Neural progenitor cell (in vitro differentiated cells): ENCODE results near the gene DEGS2. TPM values are rescaled to one million over a fixed set of nuclear protein-coding genes. Genes with fewer than 3 reads are reported as not detected.

ENCODE experiments used
- DNase-seq: peaks from one replicate; pipeline ENCODE4 v3.0.0-alpha.2; 2016; ENCODE audit warnings: low spot score
- H2AFZ ChIP-seq: fragments of 200-600 bp; sonication (generic); replicated peaks from 2 replicates; pipeline ENCODE4 v1.6.1; 2016; ENCODE audit warnings: antibody characterized with exemption
- H3F3A ChIP-seq: fragments of 200-600 bp; sonication (generic); 2 replicates; pipeline ENCODE4 v1.6.1; 2016; ENCODE audit warnings: antibody characterized with exemption, low read depth
- H3K27ac ChIP-seq: fragments of 200-600 bp; sonication (generic); 2 replicates; pipeline ENCODE4 v1.5.1; 2016; ENCODE audit warnings: mild to moderate bottlenecking
- H3K27me3 ChIP-seq: fragments of 200-600 bp; sonication (generic); 2 replicates; pipeline ENCODE4 v1.6.1; 2016; ENCODE audit warnings: mild to moderate bottlenecking, moderate library complexity
- H3K36me3 ChIP-seq: fragments of 200-600 bp; sonication (generic); 2 replicates; pipeline ENCODE4 v1.5.1; 2016
- H3K4me1 ChIP-seq: fragments of 200-600 bp; sonication (generic); 2 replicates; pipeline ENCODE4 v1.6.1; 2016; ENCODE audit warnings: mixed run types
- H3K4me2 ChIP-seq: fragments of 200-600 bp; sonication (generic); 2 replicates; pipeline ENCODE4 v1.6.1; 2016
- H3K4me3 ChIP-seq: fragments of 200-600 bp; sonication (generic); 2 replicates; pipeline ENCODE4 v1.5.1; 2016
- H3K79me2 ChIP-seq: fragments of 200-600 bp; sonication (generic); 2 replicates; pipeline ENCODE4 v1.6.1; 2016; ENCODE audit warnings: low read depth
- H3K9ac ChIP-seq: fragments of 200-600 bp; sonication (generic); 2 replicates; pipeline ENCODE4 v1.6.1; 2016
- H3K9me3 ChIP-seq: fragments of 200-600 bp; sonication (generic); 2 replicates; pipeline ENCODE4 v1.5.1; 2016; ENCODE audit warnings: low read depth
- H4K20me1 ChIP-seq: fragments of 200-600 bp; sonication (generic); 2 replicates; pipeline ENCODE4 v1.6.1; 2016; ENCODE audit warnings: low read depth
- H3K27ac Mint-ChIP-seq: 3 replicates; pipeline ENCODE4 v1.8.0; 2021; ENCODE audit warnings: mixed read lengths
- H3K27me3 Mint-ChIP-seq: 2 replicates; pipeline ENCODE4 v1.8.0; 2022; ENCODE audit warnings: low read depth, mild to moderate bottlenecking, inconsistent platforms, moderate library complexity, mixed read lengths; ENCODE audit not compliant: insufficient read depth
- H3K36me3 Mint-ChIP-seq: 3 replicates; pipeline ENCODE4 v1.8.0; 2021; ENCODE audit warnings: mixed read lengths
- H3K4me1 Mint-ChIP-seq: 3 replicates; pipeline ENCODE4 v1.8.0; 2021; ENCODE audit warnings: mixed read lengths
- H3K4me3 Mint-ChIP-seq: 3 replicates; pipeline ENCODE4 v1.8.0; 2021; ENCODE audit warnings: mild to moderate bottlenecking, moderate library complexity, mixed read lengths
- H3K9me3 Mint-ChIP-seq: 3 replicates; pipeline ENCODE4 v1.8.0; 2020; ENCODE audit warnings: mixed read lengths
- EZH2 ChIP-seq: fragments of 200-600 bp; sonication (generic); IDR thresholded peaks from 2 replicates; pipeline ENCODE4 v1.6.1; 2017; ENCODE audit warnings: antibody characterized with exemption, mild to moderate bottlenecking, moderate library complexity
- EZH2phosphoT487 ChIP-seq: fragments of 200-600 bp; sonication (generic); IDR thresholded peaks from 2 replicates; pipeline ENCODE4 v1.6.1; 2017; ENCODE audit warnings: antibody characterized with exemption
- total RNA-seq: library from RNA; depleted of rRNA; stranded (reverse); fragments of >200 nt; gene quantifications from 2 replicates; pipeline ENCODE4 v1.2.3, GENCODE V29; 2015; ENCODE audit warnings: low replicate concordance
- TF ChIP-seq, protein P1 (sequence below): fragments of 200-600 bp; sonication (generic); IDR thresholded peaks from 2 replicates; pipeline ENCODE4 v1.5.1; 2017; ENCODE audit warnings: antibody characterized with exemption, mild to moderate bottlenecking

The DEGS2 gene
- total RNA-seq, 1 donor from 2014 or later = not detected

DNA sequence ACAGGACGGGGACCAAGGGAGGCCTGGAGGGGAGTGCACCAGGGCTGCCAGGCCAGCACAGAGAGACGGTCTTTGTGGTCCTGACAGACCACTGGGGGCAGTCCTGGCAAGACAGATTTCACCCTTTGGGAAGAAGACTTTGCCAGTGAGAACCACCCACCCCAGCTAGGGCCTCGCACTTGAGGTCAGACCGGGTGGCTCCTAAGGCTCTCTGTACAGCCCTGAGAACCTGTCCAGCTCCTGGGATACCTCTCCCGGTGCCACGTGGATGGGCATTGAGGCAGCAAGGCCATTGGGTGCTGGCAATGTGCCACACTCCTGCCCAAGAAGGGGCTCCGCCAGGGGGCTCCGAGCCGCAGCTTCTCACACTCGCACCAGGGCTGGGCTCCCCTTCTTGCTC is 42.4 kb downstream of the DEGS2 start:
- Histone ChIP-seq H3K79me2 (no peaks in the 10 kb centered on the region), H4K20me1 (peaks cover 22% of the 10 kb centered on the region), H3K27ac (no peak overlapping the region), H3K4me3 (no peak overlapping the region), H3K27me3 (no peaks in the 10 kb centered on the region), H2AFZ (no peak overlapping the region), H3K36me3 (no peaks in the 10 kb centered on the region), H3K9ac (no peak overlapping the region), H3K4me1 (peaks cover 13% of the 10 kb centered on the region), H3K9me3 (no peaks in the 10 kb centered on the region), H3F3A (no peaks in the 10 kb centered on the region), H3K4me2 (no peak overlapping the region)
- Mint-ChIP-seq H3K27me3 (peaks cover 5% of the 10 kb centered on the region), H3K36me3 (peaks cover 4% of the 10 kb centered on the region), H3K4me1 (peaks cover 24% of the 10 kb centered on the region), H3K27ac (no peak overlapping the region), H3K9me3 (no peaks in the 10 kb centered on the region), H3K4me3 (no peak overlapping the region)
- TF ChIP-seq, protein P1, sequence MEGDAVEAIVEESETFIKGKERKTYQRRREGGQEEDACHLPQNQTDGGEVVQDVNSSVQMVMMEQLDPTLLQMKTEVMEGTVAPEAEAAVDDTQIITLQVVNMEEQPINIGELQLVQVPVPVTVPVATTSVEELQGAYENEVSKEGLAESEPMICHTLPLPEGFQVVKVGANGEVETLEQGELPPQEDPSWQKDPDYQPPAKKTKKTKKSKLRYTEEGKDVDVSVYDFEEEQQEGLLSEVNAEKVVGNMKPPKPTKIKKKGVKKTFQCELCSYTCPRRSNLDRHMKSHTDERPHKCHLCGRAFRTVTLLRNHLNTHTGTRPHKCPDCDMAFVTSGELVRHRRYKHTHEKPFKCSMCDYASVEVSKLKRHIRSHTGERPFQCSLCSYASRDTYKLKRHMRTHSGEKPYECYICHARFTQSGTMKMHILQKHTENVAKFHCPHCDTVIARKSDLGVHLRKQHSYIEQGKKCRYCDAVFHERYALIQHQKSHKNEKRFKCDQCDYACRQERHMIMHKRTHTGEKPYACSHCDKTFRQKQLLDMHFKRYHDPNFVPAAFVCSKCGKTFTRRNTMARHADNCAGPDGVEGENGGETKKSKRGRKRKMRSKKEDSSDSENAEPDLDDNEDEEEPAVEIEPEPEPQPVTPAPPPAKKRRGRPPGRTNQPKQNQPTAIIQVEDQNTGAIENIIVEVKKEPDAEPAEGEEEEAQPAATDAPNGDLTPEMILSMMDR = no peak
- TF ChIP-seq EZH2phosphoT487 = no peak
- TF ChIP-seq EZH2 = no peak
- DNase-seq = no peak

DNA sequence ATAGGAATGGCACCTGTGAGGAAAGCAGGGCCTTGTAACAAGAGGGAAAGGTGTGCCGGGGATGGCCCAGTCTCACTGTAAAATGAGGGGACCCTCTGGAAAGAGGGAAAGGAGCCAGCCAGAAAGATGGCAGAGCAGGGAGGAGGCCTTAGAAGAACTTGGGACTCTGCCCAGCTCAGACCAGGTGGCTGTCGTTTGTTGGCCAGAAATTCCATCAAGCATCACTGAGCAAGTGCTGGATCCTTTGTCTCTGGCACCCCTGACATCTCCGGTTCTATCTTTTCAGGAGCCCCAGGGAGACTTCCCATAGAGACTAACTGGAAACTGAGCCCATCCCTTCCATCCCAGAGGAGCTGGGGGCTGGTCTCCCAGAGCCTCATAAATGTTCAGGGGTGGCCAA is 43.3 kb downstream of the DEGS2 start:
- H3K79me2 ChIP-seq = no peaks in the 10 kb centered on the region
- peaks cover 13% of the 10 kb centered on the region for H3K4me1 ChIP-seq
- H3K36me3 ChIP-seq = no peaks in the 10 kb centered on the region
- Mint-ChIP-seq H3K4me1 (peaks cover 24% of the 10 kb centered on the region), H3K4me3 (no peak overlapping the region), H3K27ac (no peak overlapping the region), H3K9me3 (no peaks in the 10 kb centered on the region), H3K27me3 (peaks cover 5% of the 10 kb centered on the region), H3K36me3 (peaks cover 4% of the 10 kb centered on the region)
- no peaks in the 10 kb centered on the region for H3K9me3 ChIP-seq
- peaks cover 24% of the 10 kb centered on the region for H4K20me1 ChIP-seq
- no peak overlapping the region for H3K9ac ChIP-seq
- no peak for DNase-seq
- H3F3A ChIP-seq = no peaks in the 10 kb centered on the region
- TF ChIP-seq EZH2 (no peak), EZH2phosphoT487 (no peak)
- TF ChIP-seq, protein P1 = no peak
- no peak overlapping the region for H3K4me3 ChIP-seq
- no peaks in the 10 kb centered on the region for H3K27me3 ChIP-seq
- no peak overlapping the region for H3K27ac ChIP-seq
- H2AFZ ChIP-seq = no peak overlapping the region
- H3K4me2 ChIP-seq = no peak overlapping the region

GRCh38 chr14:100115726-100116125 is 43.7 kb downstream of the DEGS2 start:
- H3K27me3 ChIP-seq = no peaks in the 10 kb centered on the region
- H3K79me2 ChIP-seq = no peaks in the 10 kb centered on the region
- H3K9me3 ChIP-seq = no peaks in the 10 kb centered on the region
- TF ChIP-seq EZH2phosphoT487 = no peak
- TF ChIP-seq, protein P1 = no peak
- H3K27ac Mint-ChIP-seq = no peak overlapping the region
- peaks cover 4% of the 10 kb centered on the region for H3K36me3 Mint-ChIP-seq
- no peak for DNase-seq
- H3K4me3 Mint-ChIP-seq = no peak overlapping the region
- peaks cover 13% of the 10 kb centered on the region for H3K4me1 ChIP-seq
- H3K27me3 Mint-ChIP-seq = peaks cover 5% of the 10 kb centered on the region
- H3K9me3 Mint-ChIP-seq = no peaks in the 10 kb centered on the region
- H3K36me3 ChIP-seq = no peaks in the 10 kb centered on the region
- H4K20me1 ChIP-seq = peaks cover 24% of the 10 kb centered on the region
- no peaks in the 10 kb centered on the region for H3F3A ChIP-seq
- no peak overlapping the region for H2AFZ ChIP-seq
- H3K9ac ChIP-seq = no peak overlapping the region
- no peak overlapping the region for H3K4me3 ChIP-seq
- peaks cover 24% of the 10 kb centered on the region for H3K4me1 Mint-ChIP-seq
- H3K27ac ChIP-seq = no peak overlapping the region
- no peak overlapping the region for H3K4me2 ChIP-seq
